IgD-negative memory B cell (primary cell): Measurements from ENCODE around the gene CHD2. TPM values are rescaled to one million over a fixed set of nuclear protein-coding genes. Genes with fewer than 3 reads are reported as not detected.
A peak's percentile ranks its signal among the peaks of the same experiment; 100 is the strongest.

Experiments used
- H3K27ac Mint-ChIP-seq, 3 donors: one replicate each; pipeline ENCODE4 v1.8.0; 2020 to 2022; ENCODE audit warnings: mild to moderate bottlenecking in 3 of 3, mixed read lengths in 3 of 3, moderate library complexity in 1 of 3
- H3K27me3 Mint-ChIP-seq: one replicate; pipeline ENCODE4 v1.8.0; 2021; ENCODE audit warnings: mixed read lengths
- H3K36me3 Mint-ChIP-seq: one replicate; pipeline ENCODE4 v1.8.0; 2020; ENCODE audit warnings: mild to moderate bottlenecking, mixed read lengths
- H3K4me1 Mint-ChIP-seq, 3 donors: one replicate each; pipeline ENCODE4 v1.8.0; 2020 to 2022; ENCODE audit warnings: mixed read lengths in 3 of 3, mild to moderate bottlenecking in 1 of 3
- H3K4me3 Mint-ChIP-seq, 4 donors: one replicate each; pipeline ENCODE4 v1.8.0; 2020 to 2022; ENCODE audit warnings: mild to moderate bottlenecking in 4 of 4, mixed read lengths in 4 of 4, moderate library complexity in 3 of 4
- H3K9me3 Mint-ChIP-seq, 3 donors: one replicate each; pipeline ENCODE4 v1.8.0; 2020 to 2021; ENCODE audit warnings: mixed read lengths in 3 of 3, mild to moderate bottlenecking in 1 of 3
- polyA plus RNA-seq: library from polyadenylated mRNA; unstranded; fragments of 300-500 nt; fragmentation: Illumina TruSeq; gene quantifications from one replicate; pipeline ENCODE4 v1.2.3, GENCODE V29; 2021

The CHD2 gene
- polyA plus RNA-seq, 1 donor from 2014 or later: 131 TPM

DNA sequence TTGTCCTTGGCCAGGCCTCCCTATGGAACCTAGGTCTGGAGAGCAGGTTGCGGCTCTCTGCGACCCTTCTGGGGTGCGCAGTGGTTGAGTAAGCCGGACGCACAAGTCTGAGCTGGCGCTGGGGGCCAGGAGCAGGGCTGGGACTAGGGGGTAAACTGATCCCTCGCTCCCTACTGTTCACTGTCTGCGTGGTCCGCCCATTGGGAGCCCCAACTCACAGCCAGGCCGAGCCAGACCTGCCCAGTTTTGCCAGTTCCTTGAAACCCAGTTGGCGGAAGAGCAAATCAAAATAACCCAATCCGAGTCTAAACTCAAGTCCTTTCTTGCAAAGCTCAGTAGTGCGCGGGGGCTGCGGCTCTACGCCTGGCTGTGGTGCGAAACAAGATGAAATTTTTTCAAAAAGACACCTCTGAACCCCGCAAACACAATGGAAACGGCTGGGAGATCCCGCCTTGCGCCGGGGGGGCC lies 171.4 kb downstream of the CHD2 start:
- peaks cover 52% of the 10 kb centered on the region for H3K27me3 Mint-ChIP-seq

GRCh38 chr15:93072011-93072410 lies 171.9 kb downstream of the CHD2 start:
- no peaks in the 10 kb centered on the region for H3K9me3 Mint-ChIP-seq
- H3K4me1 Mint-ChIP-seq: peaks cover 0 to 5% (median 4%) of the 10 kb centered on the region in 3 donors
- no peak overlapping the region for H3K27ac Mint-ChIP-seq
- H3K4me3 Mint-ChIP-seq: peak overlapping the region in 3 of 4 donors; percentile 61 to 76 (median 73)
- H3K36me3 Mint-ChIP-seq: peaks cover 2% of the 10 kb centered on the region
- peaks cover 50% of the 10 kb centered on the region for H3K27me3 Mint-ChIP-seq

More for the DNA sequence above, 171.4 kb downstream of the CHD2 start:
- Mint-ChIP-seq H3K4me3 (peak overlapping the region in 2 of 4 donors; percentile 60 to 76), H3K36me3 (peaks cover 2% of the 10 kb centered on the region), H3K9me3 (no peaks in the 10 kb centered on the region), H3K27ac (no peak overlapping the region), H3K4me1 (peaks cover 0 to 5% (median 4%) of the 10 kb centered on the region in 3 donors)

DNA sequence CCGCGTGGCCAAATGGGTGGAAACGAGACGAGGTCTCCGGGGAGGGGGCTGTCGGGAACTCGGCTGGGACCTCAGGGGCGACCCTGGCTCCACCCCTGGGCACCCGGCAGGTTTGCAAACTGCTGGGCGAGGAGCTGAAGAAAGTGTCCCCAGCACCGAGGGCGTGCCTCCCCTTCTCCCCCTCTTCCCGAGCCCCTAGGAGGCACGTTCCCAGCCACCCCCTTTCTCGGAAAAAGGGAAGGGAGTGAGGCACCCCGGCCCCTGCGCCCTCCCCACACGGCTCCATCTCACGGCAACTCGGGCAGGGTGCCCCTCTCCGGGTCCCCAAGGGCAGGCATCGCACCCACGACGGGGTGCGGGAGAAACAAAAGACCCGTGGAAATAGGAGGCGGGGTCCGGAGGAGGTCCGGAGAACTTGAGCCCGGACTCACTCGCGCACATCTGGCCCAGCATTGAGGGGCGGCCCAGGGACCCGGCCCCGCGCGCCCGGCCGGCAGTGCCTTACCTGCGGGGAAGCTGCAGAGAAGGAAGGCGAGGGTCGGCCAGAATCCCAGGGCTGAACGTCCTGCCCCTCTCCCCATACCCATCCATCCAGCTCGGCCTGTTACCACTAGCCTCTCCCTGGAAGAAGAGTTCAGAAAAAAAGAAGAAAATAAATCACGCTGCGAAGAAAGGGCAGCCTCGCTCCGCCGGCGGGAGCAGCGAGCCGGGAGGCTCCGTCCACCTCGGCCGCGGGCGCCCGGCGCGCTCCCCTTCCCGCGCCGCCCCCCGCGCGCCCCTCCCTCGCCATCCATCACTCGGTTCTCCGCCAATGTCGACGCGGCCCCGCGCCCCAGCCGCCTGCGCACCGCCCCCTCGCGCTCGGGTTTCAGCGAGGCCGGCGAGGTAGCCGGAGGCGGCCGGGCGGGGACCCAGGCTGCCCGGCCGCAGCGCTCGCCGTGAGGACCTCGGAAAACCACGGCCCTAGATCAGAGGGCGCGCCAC lies 172.6 kb downstream of the CHD2 start:
- H3K4me1 Mint-ChIP-seq: peaks cover 0 to 5% (median 4%) of the 10 kb centered on the region in 3 donors

DNA sequence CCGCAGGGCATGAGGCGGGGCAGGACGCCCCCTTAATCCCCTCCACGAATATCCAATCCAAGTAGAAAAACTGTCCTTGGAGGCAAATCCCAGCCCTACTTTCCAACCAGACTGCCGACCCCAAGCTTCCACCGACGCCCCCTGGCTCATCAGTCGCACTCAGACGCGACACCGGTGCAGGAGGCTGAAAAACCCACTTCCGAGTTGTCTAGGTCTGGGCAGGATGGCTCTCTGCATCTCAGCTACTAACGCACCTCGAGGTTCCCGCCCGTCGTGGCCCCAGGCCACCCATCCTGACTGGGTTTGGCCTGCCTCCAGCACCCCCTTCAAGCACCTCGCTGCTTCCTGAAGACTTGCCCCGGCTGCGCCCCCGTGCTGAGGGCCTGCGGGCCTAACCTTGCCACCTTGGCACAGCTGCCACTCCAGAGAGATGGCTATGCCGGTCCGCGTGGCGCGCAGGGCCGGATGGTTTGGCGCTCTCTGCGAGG lies 173.4 kb downstream of the CHD2 start:
- Mint-ChIP-seq H3K4me3 (peak overlapping the region in 2 of 4 donors; percentile 78 to 88), H3K4me1 (peaks cover 0 to 5% (median 4%) of the 10 kb centered on the region in 3 donors), H3K27me3 (peaks cover 53% of the 10 kb centered on the region), H3K36me3 (peaks cover 2% of the 10 kb centered on the region), H3K27ac (no peak overlapping the region), H3K9me3 (no peaks in the 10 kb centered on the region)

More for the DNA sequence above, 172.6 kb downstream of the CHD2 start:
- peaks cover 2% of the 10 kb centered on the region for H3K36me3 Mint-ChIP-seq
- H3K27me3 Mint-ChIP-seq: peaks cover 50% of the 10 kb centered on the region
- H3K4me3 Mint-ChIP-seq: peak overlapping the region in 2 of 4 donors; percentile 73 to 76
- H3K27ac Mint-ChIP-seq: no peak overlapping the region
- H3K9me3 Mint-ChIP-seq: no peaks in the 10 kb centered on the region

DNA sequence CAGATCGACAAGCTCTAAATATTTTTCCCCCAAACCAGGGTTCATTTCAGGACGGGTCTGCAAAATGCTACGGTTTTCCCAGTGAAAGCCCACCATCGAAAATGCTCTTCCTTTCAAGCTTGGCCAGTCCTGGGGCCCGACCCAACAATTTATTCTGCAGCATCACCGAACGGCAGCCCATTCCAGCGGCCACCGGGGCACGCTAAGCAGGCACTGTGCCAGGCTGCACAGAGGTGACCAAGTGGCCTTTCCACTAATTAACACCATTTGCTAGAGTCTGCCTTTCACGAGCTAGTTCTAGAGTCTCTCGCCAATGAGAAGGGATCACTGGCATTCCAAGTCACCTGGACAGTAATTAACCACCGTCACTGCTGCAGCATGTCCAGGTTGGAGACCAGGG lies 174.5 kb downstream of the CHD2 start:
- Mint-ChIP-seq H3K27ac (no peak overlapping the region), H3K27me3 (peaks cover 57% of the 10 kb centered on the region), H3K36me3 (peaks cover 2% of the 10 kb centered on the region), H3K4me1 (peaks cover 0 to 5% (median 4%) of the 10 kb centered on the region in 3 donors), H3K9me3 (no peaks in the 10 kb centered on the region), H3K4me3 (no peak overlapping the region)

- Mint-ChIP-seq H3K36me3 (peaks cover 2% of the 10 kb centered on the region), H3K4me3 (no peak overlapping the region), H3K27ac (no peak overlapping the region), H3K27me3 (peaks cover 55% of the 10 kb centered on the region), H3K4me1 (peaks cover 0 to 5% (median 4%) of the 10 kb centered on the region in 3 donors), H3K9me3 (no peaks in the 10 kb centered on the region)
These were observed 176.1 kb downstream of the CHD2 start for GRCh38 chr15:93076217-93076616.

DNA sequence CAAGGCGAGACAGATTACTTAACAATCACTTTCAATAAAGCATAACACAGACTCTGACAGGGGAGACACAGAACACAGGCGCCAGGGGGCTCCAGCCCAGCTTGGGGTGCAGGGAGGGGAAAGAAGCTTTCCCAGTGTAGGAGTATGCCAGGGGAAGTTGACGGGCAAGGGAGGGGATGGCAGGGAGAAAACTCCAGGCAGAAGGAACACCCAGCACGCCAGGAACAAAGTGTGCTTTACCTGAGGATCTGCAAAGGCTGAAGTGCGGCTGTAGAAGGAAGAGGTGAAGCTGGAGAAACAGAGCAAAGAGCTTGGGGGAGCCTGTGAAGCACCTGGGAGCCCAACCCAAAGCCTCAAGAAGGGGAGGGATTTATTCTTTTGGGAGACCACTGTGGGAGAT lies 176.8 kb downstream of the CHD2 start:
- H3K9me3 Mint-ChIP-seq: no peaks in the 10 kb centered on the region
- H3K36me3 Mint-ChIP-seq: peaks cover 2% of the 10 kb centered on the region
- H3K27ac Mint-ChIP-seq: no peak overlapping the region
- peaks cover 0 to 5% (median 4%) of the 10 kb centered on the region in 3 donors for H3K4me1 Mint-ChIP-seq
- H3K27me3 Mint-ChIP-seq: peaks cover 55% of the 10 kb centered on the region
- H3K4me3 Mint-ChIP-seq: no peak overlapping the region

Other genes starting within 250 kb of the CHD2 start
- gene FAM174B, start 244.5 kb upstream of the CHD2 start, polyA plus RNA-seq: 1.4 TPM
- gene RGMA, start 188.9 kb downstream of the CHD2 start, polyA plus RNA-seq: not detected